Activated T-cell treated with anti-CD3 and anti-CD28 coated beads for 24 hours (primary cell): Measurements from ENCODE around the gene ZNF619.

Source experiments
- DNase-seq: peaks from one replicate; pipeline ENCODE4 v3.0.0-alpha.2; 2020; ENCODE audit warnings: low read depth

The ZNF619 gene

GRCh38 chr3:40465456-40465855 is 11.5 kb upstream of the ZNF619 start:
- DNase-seq, result no peak

- DNase-seq, result no peak
Measured at GRCh38 chr3:40468018-40468417, 8.9 kb upstream of the ZNF619 start.

GRCh38 chr3:40470701-40471100 is 6.2 kb upstream of the ZNF619 start:
- DNase-seq, result no peak

- no peak for DNase-seq
Measured at GRCh38 chr3:40477666-40478065, 744 bp downstream of the ZNF619 start.

- DNase-seq, result no peak
Measured at GRCh38 chr3:40487172-40487571, 10.2 kb downstream of the ZNF619 start.

- DNase-seq, result no peak
Measured at GRCh38 chr3:40490916-40491315, 14.0 kb downstream of the ZNF619 start.

- DNase-seq, result no peak
Measured at GRCh38 chr3:40494698-40495097, 17.8 kb downstream of the ZNF619 start.

GRCh38 chr3:40497288-40497687 is 20.4 kb downstream of the ZNF619 start:
- DNase-seq, result no peak

- no peak for DNase-seq
Measured at GRCh38 chr3:40499952-40500351, 23.0 kb downstream of the ZNF619 start.

- no peak for DNase-seq
Measured at GRCh38 chr3:40502034-40502433, 25.1 kb downstream of the ZNF619 start.

GRCh38 chr3:40504636-40505430 is 27.9 kb downstream of the ZNF619 start:
- no peak for DNase-seq

GRCh38 chr3:40505599-40506462 is 28.9 kb downstream of the ZNF619 start, which contains the start of gene ZNF620:
Gene ZNF620, plus strand, starts transcription at chr3:40506039. Its CDS starts 314 bp downstream, at chr3:40506353.
- DNase-seq, result peak; percentile 41

GRCh38 chr3:40511031-40511718 is 34.3 kb downstream of the ZNF619 start:
- DNase-seq, result no peak

- no peak for DNase-seq
Measured at GRCh38 chr3:40516201-40516600, 39.3 kb downstream of the ZNF619 start.

GRCh38 chr3:40518067-40518466 is 41.1 kb downstream of the ZNF619 start:
- no peak for DNase-seq

- DNase-seq, result no peak
Measured at GRCh38 chr3:40518848-40519247, 41.9 kb downstream of the ZNF619 start.

GRCh38 chr3:40521254-40521653 is 44.3 kb downstream of the ZNF619 start:
- no peak for DNase-seq

- DNase-seq, result no peak
Measured at GRCh38 chr3:40523781-40524180, 46.9 kb downstream of the ZNF619 start.

- no peak for DNase-seq
Measured at GRCh38 chr3:40524222-40524567, 47.3 kb downstream of the ZNF619 start.

GRCh38 chr3:40524568-40525285 is 47.8 kb downstream of the ZNF619 start, which contains the start of gene ZNF621:
Gene ZNF621, plus strand, starts transcription at chr3:40524960. Its CDS starts 881 bp downstream, at chr3:40525841.
- peak; percentile 79 for DNase-seq

GRCh38 chr3:40528426-40528825 is 51.5 kb downstream of the ZNF619 start:
- DNase-seq, result no peak

GRCh38 chr3:40532252-40532651 is 55.3 kb downstream of the ZNF619 start:
- no peak for DNase-seq
